GM18507 (cell line): ENCODE results near the gene LAMC3.
"Not testable (repeated sequence)": the region's sequence is repeated elsewhere in the genome, so short reads cannot be mapped to it uniquely, and the experiment has no call there.

Source experiments
- DNase-seq: peaks from one replicate; pipeline ENCODE4 v3.0.0; 2011; ENCODE audit warnings: low read depth; ENCODE audit not compliant: insufficient read length; ENCODE audit errors: extremely low spot score
- FAIRE-seq: peaks from 2 replicates; lab custom pipeline; 2011; peaks lifted over from hg19 to GRCh38; lab: Jason Lieb, UNC

Gene LAMC3

DNA sequence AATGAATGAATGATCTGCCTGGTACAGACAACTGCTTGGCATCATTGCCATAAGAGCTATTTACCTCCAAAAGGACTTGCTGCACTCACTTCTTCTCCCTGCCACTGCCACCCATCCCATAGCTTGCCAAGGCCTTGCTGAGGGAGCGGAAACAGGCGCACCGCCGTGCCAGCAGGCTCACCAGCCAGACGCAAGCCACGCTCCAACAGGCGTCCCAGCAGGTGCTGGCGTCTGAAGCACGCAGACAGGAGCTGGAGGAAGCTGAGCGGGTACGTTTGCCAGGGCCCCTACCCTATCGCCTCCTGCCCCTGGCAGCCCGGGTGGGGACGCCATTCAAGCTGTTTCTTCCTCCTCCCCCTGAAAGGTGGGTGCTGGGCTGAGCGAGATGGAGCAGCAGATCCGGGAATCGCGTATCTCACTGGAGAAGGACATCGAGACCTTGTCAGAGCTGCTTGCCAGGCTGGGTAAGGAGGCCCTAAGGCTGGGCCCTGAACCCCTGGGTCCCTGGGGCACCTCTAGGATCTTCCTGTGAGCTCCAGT, 78.5 kb downstream of the LAMC3 start:
- FAIRE-seq (no peak), DNase-seq (no peak)

DNA sequence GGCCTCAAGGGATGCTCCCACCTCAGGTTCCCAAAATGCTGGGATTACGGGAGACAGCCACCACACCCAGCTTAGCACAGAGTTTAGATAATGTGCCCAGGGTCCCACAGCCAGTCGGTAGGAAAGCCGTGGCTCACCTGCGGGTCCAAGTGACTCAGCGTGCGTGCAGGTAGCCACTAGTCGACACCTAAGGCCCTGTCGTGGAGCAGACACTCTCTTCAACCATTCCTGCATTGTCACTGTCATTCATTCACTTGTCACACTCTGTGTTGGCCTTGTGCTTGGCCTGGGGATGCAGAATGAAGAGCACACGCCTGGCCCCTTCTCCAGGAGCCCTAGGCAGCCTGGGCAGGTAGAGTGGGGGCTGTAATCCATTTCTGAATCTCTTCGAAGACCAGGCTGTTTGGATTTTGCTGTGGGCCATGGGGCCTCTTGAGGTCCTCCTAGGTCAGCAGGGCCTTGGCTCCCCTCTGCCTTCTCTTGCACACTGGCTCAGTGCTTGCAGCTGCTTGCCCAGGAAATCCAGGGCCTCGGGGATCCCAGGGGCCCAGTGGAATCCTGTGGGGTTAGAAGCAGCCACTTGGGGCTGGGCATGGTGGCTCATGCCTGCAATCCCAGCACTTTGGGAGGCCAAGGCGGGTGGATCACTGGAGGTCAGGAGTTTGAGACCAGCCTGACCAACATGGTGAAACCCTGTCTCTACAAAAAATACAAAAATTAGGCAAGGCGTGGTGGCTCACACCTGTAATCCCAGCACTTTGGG, 81.2 kb downstream of the LAMC3 start:
- DNase-seq, result no peak
- FAIRE-seq, result no peak

DNA sequence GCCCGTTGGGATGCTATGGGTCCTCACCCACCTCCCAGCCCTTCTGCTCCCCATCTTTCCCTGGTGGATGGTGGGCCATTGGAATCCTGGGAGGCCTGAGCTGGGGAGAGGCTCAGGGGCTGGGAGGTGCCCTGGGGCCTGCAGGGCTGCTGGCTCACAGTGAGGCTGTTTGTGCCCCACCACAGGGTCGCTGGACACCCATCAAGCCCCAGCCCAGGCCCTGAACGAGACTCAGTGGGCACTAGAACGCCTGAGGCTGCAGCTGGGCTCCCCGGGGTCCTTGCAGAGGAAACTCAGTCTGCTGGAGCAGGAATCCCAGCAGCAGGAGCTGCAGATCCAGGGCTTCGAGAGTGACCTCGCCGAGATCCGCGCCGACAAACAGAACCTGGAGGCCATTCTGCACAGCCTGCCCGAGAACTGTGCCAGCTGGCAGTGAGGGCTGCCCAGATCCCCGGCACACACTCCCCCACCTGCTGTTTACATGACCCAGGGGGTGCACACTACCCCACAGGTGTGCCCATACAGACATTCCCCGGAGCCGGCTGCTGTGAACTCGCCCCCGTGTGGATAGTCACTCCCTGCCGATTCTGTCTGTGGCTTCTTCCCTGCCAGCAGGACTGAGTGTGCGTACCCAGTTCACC, 82.5 kb downstream of the LAMC3 start:
- FAIRE-seq (no peak), DNase-seq (no peak)

DNA sequence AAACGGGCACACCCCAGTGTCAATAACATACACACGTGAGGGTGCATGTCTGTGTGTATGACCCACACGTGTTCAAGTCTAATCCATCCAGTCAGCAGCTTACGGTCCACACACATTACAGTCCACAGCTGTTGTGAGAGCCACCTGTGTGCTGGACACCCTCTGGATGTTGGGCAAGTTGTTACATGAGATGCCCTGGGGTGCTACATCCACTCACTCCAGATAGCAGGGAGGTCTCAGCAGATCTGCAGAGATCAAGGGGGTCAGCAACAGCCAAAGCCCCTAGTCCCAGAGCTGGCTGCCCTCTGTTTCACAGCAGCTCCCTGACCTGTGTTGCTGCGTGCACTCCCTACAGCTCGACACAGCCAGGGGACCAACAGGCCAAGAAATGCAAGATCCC, 83.1 kb downstream of the LAMC3 start:
- FAIRE-seq (no peak), DNase-seq (no peak)

DNA sequence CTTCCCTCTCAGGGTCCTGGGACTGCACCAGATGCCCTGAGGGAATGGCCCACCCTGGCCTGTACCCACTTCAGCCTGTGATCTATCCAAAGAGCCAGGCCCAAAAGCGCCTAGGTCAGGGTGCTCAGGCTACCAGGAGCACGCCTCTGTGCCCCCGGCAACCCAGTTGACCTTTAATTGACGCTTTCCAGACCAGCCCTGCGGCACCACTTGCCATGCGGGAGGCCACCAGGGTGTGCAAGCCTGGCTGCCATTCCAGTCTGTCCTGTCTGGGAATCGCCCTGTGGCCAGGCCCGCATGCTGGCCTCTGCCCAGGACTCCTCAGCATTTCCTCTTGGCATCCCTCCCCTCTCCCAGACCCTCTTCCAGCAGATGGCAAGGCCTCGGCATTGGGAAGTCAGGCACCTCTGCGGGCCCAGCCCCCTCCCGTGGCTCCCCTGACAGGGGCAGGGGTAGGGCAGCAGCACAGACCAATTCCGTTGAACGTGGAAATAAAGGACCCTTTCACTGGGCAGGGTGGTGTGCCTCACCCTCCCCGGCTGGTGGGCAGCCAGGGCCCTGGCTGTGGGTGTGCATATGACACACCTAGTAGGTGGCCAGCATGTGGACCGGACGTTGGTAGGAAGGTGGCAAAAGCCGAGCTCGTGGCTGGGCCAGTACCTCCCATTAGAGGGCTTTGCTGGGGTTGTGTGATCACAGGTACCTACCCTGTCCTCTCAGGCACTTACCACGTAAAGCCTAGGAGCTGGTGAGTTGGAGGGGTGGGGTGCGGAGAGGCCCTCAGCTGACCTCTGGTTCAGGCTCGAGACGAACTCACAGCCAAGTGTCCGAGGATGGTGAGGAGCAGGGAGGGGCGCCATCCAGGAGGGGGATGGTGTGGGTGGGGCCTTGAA, 83.8 kb downstream of the LAMC3 start:
- no peak for DNase-seq
- FAIRE-seq, result no peak

DNA sequence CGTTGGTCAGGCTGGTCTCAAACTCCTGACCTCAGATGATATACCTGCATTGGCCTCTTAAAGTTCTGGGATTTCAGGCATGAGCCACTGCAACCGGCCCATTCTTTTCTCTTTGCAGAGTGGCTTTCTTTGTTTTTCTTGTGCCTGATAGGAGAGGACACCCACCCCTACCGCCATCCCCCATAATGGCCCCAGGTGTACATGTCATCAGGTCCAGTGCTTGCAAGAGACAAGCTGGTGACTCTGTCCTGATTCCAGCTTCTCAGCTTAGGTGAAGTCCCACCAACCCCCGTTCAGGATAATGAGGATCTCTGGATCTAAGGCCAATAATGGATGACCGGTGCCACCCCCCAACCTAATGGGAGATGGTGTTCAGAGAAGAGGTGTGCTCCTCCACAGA, 85.0 kb downstream of the LAMC3 start:
- no peak for DNase-seq
- no peak for FAIRE-seq

DNA sequence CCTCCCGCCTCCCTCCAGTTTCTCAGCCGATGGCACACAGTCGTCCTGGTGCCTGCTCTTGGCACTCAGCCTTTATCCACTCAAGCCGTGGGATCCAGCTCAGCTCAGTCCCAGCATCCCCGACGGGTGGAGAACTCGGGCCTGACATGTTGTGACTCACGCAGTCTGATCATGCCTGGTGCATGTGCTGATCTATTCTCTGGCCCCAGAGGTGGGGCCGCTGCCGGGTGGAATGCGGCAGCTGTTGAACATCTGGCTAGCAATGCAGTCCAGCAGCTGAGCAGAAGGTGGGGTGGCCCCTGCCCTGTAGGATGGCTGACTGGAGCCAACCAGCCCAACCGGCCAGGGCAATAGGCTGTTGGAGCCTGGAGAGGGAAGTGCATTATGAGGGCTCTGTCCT, 85.6 kb downstream of the LAMC3 start:
- no peak for DNase-seq
- FAIRE-seq, result no peak

DNA sequence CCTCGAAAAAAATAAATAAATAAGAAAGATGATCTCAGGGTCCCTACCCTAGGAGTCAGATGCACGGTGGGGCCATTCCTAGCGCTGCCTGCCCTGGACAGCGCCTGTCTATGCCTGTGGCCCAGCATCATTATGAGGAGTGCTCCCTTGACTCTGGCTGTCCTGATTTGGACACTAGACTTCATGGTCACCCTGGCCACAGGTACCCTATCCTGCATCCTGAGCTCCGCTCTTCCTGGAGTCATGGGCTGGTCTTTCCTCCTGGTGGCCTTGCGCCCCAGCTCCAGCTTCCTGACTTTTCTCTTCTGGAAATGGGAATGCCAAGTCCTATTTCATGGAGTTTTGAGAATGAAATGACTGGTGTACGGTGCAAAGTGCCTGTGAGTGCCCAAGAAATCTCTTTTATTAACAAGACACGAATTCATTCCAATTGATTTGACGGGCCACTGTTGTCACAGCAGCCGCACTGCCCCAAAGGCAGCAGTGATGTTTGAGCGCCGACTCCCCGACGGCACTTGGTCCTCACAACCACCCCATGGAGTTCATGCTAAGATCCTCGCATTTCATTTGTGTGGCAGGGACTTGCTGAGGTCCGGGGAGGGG, 86.8 kb downstream of the LAMC3 start:
- DNase-seq (no peak), FAIRE-seq (no peak)

DNA sequence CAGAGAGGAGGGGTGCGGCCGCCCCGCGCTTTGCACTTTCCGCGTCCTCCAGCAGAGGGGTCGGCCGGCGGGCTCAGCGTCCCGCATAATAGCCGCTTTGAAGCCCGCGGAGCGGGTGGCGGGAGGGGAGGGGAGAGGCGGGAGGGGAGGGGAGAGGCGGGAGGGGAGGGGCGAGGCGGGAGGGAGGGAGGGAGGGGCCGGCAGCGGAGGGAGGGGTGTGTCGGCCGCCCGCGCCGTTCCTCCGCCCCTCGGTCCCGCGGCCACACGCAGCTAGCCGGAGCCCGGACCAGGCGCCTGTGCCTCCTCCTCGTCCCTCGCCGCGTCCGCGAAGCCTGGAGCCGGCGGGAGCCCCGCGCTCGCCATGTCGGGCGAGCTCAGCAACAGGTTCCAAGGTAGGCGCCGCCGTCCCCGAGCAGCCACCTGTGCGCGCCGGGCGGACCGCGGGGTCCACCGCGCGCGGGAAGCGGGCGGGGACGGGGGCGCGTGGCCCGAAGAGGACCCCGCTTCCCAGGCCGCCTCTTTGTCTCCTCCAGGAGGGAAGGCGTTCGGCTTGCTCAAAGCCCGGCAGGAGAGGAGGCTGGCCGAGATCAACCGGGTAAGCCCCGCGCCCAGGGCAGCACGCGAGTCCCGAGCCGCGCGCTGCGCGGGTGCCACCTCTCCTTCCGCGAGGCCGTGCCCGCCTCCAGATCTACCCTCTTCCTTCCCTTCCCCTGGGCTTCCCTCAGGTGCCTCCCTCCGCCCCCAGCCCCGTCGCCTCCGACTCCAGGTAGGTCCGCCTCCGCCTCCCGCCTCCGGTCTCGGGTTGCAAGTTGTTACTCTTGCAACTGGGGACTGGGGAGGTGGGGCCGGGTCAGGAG, 87.5 kb downstream of the LAMC3 start, which contains the start of gene AIF1L:
AIF1L (plus strand) TSS at position 263 of the 857 bp plus-strand sequence; CDS start at position 362, 99 bp downstream.
- DNase-seq (no peak), FAIRE-seq (no peak)

DNA sequence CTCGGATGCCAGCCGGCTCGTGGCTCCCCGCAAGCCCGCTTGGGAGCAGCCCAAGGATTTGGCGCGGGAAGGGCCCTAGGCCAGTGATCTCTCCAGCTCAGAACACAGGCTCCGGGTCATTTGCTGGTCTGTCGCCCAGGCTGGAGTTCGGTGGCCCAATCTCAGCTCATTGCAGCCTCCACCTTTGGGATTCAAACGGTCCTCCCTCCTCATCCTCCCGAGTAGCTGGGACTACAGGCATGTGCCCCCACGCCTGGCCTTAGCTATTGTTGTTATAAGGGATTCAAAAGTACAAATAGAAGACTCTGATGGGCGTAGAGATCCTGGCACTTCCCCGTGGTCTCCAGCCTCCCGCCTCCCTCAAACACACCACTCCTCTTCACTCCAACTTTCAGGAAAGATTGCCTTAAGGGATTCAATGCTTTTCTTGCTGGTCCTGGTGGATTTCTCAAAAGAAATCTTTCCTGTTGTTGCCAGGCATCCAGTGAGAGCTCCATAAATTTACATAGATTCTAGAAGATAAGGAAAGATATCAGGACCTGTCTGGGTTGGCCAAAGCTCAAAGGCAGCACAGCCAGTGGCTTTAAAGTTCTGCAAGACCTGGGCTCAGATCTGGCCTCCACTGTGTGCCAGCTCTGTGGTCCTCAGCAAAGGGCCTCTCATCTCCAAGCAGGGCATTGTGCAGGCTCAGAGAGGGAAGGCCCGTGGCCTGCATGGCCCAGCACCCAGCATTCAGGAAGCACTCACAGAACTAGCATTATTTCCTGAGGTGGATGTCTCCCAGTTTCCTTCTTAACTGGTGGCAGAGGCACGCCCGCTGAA, 88.4 kb downstream of the LAMC3 start:
- DNase-seq, result no peak
- no peak for FAIRE-seq

DNA sequence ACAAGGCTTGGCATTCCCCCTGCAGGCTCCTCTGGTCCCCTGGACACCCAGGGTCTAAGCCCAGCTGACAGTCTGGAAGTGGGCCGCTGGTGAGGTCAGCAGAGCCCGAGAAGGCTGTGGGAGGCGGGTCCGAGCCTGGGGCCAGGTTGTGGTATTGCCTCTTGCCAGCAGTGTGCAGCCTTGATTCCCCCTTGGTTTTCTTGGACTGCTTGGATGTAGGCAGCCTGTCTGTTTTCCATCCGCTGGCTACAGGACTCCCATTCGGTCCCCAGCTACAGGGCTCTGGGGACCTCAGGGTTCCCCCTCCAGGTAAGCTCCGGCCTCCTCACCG, 88.9 kb downstream of the LAMC3 start:
- FAIRE-seq (no peak), DNase-seq (no peak)

DNA sequence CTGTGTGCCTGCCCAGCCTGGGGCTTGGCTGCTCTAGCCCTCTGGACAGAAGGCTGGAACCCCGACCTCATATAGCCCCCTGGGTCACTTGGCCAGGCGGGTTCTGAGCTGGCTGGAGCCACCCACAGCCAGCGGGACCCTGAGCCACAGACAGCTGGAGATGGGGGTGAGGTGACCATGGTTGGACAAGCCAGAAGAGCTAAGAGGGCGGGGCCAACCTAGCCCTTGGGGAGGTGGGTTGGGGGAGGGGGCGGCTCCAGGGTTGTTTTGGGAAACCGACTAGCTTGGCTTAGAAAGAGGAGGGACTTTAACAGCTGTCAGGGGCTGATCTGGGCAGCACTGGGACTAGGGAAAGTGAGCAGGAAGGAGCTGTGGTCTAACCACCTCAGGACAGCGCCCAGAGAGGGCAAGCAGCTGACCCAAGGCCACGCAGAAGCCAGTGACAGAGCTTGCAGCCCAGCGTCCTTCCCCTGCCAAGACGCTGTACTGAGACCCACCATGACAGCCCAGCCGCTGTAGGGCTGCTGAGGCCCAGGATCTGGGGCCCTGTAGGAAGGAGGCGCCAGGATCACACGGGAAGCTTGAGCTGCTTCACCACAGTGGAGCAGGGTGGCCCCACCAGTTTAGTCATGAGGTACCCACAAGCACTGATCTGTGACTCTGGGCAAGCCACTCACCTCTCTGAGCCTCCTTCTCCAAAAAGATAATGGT, 89.6 kb downstream of the LAMC3 start:
- DNase-seq (no peak), FAIRE-seq (no peak)

DNA sequence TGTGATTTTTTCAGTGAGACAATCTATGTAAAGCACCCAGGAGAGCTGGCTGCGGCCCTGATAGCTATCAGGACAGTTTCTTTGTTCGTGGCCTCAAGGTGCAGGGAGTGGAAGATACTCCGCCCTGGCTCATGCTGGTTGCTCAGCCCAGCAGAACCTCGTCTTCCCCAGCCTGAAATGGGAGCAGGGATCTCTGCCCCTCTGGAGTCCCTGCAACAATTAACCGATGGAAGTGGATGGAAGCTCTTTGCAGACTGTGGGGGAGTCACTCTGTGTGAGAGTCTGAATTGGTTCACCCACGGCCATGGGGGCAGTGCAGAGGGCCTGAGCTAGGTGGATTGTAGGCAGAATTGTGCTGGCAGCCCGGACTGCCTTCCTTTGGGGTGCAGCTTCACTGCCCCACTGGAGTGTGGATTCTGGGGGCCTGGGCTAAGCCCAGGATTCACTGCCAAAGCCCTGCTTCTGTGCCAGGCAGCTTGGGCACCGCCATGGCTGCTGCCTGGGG, 90.2 kb downstream of the LAMC3 start:
- FAIRE-seq, result no peak
- no peak for DNase-seq

DNA sequence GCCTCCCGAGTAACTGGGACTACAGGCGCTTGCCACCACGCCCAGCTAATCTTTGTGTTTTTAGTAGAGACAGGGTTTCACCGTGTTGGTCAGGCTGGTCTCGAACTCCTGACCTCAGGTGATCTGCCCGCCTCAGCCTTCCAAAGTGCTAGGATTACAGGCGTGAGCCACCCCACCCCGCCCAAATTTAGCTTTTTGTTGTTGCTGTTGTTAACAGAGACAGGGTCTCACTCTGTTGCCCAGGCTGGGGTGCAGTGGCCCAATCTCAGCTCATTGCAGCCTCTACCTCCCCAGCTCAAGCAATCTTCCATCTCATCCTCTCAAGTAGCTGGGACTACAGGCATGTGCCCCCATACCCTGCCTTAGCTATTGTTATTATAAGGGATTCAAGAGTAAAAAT, 90.9 kb downstream of the LAMC3 start:
- not testable (repeated sequence) for DNase-seq, FAIRE-seq

DNA sequence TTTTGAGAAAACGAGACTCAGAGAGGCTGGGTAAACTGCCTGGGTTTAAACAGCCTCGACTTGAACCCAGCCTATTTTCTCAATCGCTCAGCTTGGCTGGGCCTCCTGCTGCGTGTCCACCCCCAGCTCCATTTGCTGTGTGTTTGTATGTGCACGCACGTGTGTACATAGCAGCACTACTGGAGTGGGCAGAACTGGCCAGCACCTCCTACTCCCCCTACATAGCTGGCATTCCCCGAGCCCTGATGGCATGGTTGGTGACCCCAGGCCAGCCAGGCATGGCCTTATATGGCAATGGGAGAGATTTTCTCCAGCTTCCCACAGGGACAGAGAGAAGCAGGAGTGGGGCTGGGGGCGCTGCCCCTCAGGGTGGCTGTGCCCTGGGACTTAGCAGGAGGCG, 91.5 kb downstream of the LAMC3 start:
- FAIRE-seq, result no peak

DNA sequence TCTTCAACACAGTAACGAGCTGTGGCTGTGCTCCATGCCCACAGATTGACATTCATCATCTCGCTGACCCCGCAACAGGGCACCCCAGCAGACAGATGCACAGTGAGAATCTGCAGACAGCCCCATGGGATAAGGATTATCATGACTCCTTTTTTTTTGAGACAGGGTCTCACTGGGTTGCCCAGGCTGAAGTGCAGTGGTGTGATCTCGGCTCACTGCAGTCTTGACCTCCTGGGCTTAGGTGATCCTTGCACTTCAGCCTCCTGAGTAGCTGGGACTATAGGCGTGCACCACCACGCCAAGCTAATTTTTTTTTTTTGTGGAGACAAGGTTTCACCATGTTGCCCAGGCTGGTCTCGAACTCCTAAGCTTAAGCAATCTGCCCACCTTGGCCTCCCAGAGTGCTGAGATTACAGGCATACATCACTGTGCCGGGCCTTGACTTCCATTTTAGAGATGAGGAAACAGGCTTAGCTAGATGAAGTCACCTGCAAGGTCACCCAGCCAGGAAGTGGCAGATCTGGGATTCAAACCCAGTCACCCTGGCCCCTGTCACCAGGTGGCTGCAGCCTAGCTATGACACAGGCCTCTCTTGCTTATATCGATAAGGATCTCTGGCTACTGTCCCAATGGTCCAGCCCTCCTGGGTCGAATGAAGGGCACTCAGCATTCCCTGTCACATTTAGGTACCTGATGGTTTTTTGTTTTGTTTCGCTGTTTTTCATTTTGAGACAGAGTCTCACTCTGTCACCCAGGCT, 92.4 kb downstream of the LAMC3 start:
- FAIRE-seq, result no peak

More for the DNA sequence above, 91.5 kb downstream of the LAMC3 start:
- DNase-seq, result no peak

DNA sequence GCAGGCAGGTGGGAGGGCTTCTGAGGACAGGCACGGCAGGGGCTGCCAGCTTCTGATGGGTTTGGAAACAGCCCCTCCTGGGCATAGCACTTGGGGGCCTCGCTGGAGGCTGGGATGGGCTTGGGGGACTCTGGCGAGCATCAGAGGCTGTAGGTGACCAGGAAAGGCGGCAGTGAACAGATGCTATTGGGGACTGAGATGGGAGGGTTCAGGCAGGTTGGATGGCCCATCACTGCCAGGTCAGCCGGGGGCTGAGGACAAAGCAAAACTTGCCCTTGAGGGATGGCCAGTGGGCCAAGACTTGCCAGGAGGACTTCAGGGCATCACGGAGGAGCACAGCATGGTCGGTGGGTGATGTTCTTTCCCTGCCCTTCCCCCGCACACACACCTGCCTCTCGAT, 94.0 kb downstream of the LAMC3 start:
- no peak for FAIRE-seq

More for the DNA sequence above, 92.4 kb downstream of the LAMC3 start:
- DNase-seq, result no peak

More for the DNA sequence above, 94.0 kb downstream of the LAMC3 start:
- DNase-seq, result no peak
